ENCODE results near the gene PCDHB14.
"Not testable (repeated sequence)": the region's sequence is repeated elsewhere in the genome, so short reads cannot be mapped to it uniquely, and the experiment has no call there.

DNA sequence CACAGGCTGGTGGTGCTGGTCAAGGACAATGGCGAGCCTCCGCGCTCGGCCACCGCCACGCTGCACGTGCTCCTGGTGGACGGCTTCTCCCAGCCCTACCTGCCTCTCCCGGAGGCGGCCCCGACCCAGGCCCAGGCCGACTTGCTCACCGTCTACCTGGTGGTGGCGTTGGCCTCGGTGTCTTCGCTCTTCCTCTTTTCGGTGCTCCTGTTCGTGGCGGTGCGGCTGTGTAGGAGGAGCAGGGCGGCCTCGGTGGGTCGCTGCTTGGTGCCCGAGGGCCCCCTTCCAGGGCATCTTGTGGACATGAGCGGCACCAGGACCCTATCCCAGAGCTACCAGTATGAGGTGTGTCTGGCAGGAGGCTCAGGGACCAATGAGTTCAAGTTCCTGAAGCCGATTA lies 7.1 kb upstream of the PCDHB14 start:
- not testable (repeated sequence) for TF ChIP-seq SPI1, POLR2AphosphoS5 (IDR thresholded peaks at IDR 0.05; ENCODE audit: low read depth, low read length)
